Fibroblast of peridontal ligament (primary cell): ENCODE data around the gene FRG2.
"Not testable (repeated sequence)": the region's sequence is repeated elsewhere in the genome, so short reads cannot be mapped to it uniquely, and the experiment has no call there.

Experiments used
- DNase-seq: peaks from one replicate; pipeline ENCODE4 v3.0.0-alpha.2; 2010; ENCODE audit errors: extremely low read depth

FRG2 gene

GRCh38 chr4:190027156-190027555, at the start of gene FRG2:
Gene FRG2 (minus strand): TSS chr4:190027256. CDS start chr4:190027204, 52 bp downstream.
- DNase-seq = not testable (repeated sequence)

- DNase-seq = not testable (repeated sequence)
Measured at GRCh38 chr4:190068351-190068750, 41.3 kb upstream of the FRG2 start.

- DNase-seq = not testable (repeated sequence)
Measured at GRCh38 chr4:190064805-190065204, 37.7 kb upstream of the FRG2 start.

- DNase-seq = not testable (repeated sequence)
Measured at GRCh38 chr4:190064342-190064741, 37.3 kb upstream of the FRG2 start, which contains the start of gene DBET. Gene DBET (plus strand): TSS chr4:190064502.

GRCh38 chr4:190058997-190059396, 31.9 kb upstream of the FRG2 start:
- not testable (repeated sequence) for DNase-seq

- not testable (repeated sequence) for DNase-seq
Measured at GRCh38 chr4:190049378-190050239, 22.6 kb upstream of the FRG2 start.

GRCh38 chr4:190047627-190048026, 20.6 kb upstream of the FRG2 start:
- not testable (repeated sequence) for DNase-seq

- DNase-seq = not testable (repeated sequence)
Measured at GRCh38 chr4:190040873-190041272, 13.8 kb upstream of the FRG2 start.

- not testable (repeated sequence) for DNase-seq
Measured at GRCh38 chr4:190037704-190038388, 10.8 kb upstream of the FRG2 start.

GRCh38 chr4:190031264-190031663, 4.2 kb upstream of the FRG2 start:
- DNase-seq = not testable (repeated sequence)

- not testable (repeated sequence) for DNase-seq
Measured at GRCh38 chr4:190022614-190023281, 4.3 kb downstream of the FRG2 start.

GRCh38 chr4:190021973-190022372, 5.1 kb downstream of the FRG2 start:
- not testable (repeated sequence) for DNase-seq

GRCh38 chr4:190020790-190021717, 6.0 kb downstream of the FRG2 start:
- DNase-seq = peak; percentile 20

- DNase-seq = not testable (repeated sequence)
Measured at GRCh38 chr4:190019859-190020463, 7.1 kb downstream of the FRG2 start.

GRCh38 chr4:190019023-190019858, 7.8 kb downstream of the FRG2 start:
- DNase-seq = no peak

GRCh38 chr4:190018201-190018920, 8.7 kb downstream of the FRG2 start:
- DNase-seq = no peak

- DNase-seq = no peak
Measured at GRCh38 chr4:190017357-190018200, 9.5 kb downstream of the FRG2 start.
